HG02852 (cell line): Measurements from ENCODE around the gene SCGB3A2.
"Not testable (repeated sequence)": the region's sequence is repeated elsewhere in the genome, so short reads cannot be mapped to it uniquely, and the experiment has no call there.

Source experiments
- ATAC-seq: cut with Tn5 transposase; IDR thresholded peaks from one replicate; pipeline ENCODE4 v1.9.1; 2021; ENCODE audit warnings: mild to moderate bottlenecking, moderate library complexity; ENCODE audit not compliant: unreplicated experiment

The SCGB3A2 gene

DNA sequence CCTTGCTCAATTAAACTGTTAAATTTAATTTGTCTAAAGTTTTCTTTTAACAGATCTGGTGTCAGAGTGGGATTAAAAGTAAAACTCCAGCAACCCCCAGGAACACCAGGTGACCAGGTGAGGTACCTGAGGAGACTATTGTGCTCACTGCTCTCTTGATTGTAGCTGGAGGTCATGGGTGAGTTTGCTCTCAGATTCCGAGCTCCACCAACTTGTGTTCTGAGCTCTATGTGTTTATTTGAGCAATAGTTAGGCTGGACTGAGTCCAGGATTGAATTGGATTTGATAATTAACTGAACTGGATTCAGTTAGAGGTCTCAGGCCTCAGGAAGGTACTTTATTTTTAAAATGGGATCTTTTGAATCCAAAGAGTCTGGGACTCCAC is 17.9 kb upstream of the SCGB3A2 start:
- ATAC-seq = no peak

DNA sequence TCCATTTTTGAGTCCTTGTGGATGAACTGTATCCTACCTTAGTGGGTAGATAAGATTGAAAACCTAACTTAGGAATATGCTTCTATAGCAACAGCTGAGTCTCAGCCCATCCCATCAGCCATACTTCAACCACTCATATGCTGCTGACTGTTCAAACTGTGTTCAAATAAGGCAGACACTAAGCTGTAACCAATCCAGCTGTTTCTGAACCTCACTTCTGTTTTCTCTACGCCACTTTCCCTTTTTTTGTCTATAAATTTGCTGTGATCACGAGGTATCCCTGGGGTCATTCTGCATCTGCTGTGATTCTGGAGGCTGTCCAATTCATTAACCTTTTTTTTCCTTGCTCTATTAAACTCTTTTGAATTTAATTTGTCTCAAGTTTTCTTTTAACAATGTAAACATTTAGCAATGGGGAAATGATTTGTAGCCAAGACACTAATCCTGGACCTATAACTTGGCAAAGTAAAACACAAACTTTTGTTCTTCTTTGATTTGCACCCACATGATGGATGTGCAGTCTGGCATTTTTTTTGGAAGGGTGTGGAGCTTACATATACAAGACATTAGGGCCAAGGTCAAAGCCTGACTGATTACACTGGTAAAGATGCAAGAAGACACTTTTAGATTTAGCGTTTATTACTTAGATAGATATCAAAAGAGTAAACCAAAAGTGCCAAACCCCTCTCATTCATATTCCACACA is 14.9 kb upstream of the SCGB3A2 start:
- ATAC-seq = no peak

DNA sequence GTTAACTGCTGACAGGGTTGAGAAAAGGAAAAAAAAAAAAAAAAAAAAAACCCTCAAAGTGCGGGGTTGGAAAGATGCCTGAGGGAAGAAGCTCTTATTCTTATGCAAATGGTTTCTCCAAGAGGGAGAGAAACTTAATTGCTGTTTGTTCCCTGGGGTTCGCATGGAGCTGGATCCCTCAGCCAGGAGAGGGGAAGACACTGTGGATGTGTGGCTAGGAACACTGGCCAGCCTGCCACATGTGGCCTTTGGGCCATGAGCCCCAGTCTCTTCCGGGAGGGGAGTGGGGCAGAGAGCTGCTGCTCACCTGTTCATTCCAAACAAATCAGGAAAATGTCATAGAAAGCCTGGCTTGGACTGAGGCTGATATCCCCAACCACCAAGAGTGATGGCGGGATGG is 9.4 kb upstream of the SCGB3A2 start:
- ATAC-seq = no peak

DNA sequence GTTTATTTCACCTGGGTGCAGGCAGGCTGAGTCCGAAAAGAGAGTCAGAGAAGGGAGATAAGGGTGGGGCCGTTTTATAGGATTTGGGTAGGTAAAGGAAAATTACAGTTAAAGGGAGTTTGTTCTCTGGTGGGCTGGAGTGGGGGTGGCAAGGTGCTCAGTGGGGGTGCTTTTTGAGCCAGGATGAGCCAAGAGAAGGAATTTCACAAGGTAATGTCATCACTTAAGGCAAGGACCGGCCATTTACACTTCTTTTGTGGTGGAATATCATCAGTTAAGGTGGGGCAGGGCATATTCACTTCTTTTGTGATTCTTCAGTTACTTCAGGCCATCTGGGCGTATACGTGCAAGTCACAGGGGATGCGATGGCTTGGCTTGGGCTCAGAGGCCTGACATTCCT is 8.6 kb upstream of the SCGB3A2 start:
- not testable (repeated sequence) for ATAC-seq

DNA sequence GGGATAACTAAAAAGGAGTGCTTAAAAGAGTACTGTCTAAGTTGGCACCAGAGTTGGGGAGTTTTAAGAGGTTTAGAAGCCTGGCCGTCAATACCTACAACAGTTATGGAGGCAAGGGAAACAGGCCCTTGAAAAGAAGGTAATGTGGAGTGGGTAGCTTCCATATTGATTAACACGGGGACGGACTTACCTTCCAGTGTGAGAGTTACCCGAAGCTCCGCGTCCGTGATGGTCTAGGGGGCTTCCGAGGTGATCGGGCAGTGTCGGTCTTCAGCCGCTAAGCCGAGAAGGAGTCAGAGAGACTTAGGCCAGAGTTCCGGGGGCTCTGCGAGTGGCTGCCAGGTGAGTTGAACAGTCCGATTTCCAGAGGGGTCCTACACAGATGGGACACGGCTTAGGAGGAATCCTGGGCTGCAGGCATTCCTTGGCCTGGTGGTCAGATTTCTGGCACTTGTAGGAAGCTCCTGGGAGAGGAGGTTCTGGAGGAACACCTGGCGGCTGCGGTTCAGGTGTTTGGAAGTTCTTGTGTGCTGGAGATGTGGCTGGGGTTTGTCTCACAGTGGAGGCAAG is 6.4 kb upstream of the SCGB3A2 start:
- ATAC-seq = not testable (repeated sequence)

DNA sequence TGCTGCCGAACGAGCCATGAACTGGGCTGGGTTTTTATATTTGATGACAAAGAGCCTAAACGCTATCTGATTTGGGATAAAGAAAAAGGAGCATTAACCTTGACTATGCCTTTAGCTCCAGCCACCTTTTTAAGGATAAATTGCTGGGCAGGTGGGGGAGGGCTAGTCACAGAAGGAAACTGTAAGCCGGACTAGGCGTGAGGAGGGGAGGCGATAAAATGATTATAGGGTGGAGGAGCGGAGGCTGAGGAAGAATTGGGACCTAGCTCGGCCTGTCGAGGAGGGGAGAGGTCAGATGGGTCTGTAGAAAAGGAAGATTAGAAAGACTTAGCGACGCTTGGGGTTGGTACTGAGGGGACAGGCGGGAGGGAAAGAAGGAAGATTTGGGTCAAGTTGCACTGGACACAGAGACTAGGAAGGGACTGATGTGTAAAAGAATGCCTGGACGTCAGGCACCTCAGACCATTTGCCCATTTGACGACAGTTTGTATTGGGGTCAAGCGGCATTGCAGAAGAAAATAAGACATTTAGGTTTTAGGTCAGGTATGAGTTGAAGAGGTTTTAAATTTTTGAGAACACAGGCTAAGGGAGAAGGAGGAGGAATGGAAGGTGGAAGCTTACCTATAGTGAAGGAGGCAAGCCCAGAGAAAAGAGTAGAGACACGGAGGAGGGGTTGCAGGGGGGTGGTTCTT is 5.6 kb upstream of the SCGB3A2 start:
- not testable (repeated sequence) for ATAC-seq

DNA sequence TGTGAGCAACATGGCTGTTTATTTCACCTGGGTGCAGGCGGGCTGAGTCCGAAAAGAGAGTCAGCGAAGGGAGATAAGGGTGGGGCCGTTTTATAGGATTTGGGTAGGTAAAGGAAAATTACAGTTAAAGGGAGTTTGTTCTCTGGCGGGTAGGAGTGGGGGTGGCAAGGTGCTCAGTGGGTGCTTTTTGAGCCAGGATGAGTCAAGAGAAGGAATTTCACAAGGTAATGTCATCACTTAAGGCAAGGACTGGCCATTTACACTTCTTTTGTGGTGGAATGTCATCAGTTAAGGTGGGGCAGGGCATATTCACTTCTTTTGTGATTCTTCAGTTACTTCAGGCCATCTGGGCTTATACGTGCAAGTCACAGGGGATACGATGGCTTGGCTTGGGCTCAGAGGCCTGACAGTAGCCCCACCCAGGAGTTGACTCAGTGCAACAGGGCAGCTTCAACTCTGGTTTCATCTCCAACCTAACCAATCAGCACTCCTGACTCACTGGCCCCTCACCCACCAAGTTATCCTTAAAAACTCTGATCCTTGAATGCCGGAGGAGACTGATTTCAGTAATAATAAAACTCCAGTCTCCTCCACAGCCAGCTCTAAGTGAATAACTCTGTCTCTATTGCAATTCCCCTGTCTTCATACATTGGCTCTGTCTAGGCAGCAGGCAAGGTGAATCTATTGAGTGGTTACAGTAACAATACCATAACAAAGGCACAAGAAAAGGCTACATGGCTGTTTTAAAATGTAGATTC is 4.2 kb upstream of the SCGB3A2 start:
- not testable (repeated sequence) for ATAC-seq

DNA sequence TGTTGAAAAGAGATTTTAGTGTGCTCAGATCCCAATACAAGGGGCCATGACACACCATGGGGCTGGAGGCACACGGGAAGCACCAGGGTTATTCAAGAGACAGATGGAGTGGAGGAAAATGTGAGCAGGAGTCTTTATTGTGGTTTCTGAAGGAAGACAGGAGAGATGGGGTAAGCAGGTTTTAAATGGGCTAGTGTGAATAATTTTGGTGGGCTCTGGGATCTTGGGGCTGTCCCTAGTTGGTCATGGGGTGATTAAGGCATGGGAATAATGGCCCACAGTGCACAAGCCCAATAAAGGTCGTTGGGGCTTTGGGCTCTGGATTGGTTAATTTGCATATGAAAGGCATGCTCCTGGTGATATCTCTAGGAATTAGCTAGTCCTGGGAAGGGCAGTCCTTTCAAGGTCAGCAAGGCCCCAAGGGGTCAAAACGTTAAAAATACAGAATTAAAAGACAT is 3.6 kb upstream of the SCGB3A2 start:
- no peak for ATAC-seq

DNA sequence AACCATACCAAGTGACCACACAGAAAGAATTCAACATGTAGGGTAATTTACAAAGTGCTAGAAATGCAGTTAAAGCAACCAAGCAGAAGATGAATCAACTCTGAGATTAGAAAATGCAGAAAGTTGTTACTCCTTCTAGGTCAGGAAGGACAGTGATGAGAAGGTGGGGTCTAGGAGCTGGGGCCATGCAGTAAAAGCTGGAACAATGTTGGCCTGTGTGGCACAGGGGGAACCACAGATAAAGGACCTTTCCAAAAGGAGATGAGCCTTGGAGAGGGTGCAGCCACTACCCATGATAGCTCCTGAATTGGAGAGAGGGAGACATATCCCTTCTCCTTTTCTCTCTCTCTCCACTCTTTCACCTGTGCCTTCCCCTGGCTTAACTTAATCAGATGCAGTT is 2.4 kb upstream of the SCGB3A2 start:
- ATAC-seq = no peak

DNA sequence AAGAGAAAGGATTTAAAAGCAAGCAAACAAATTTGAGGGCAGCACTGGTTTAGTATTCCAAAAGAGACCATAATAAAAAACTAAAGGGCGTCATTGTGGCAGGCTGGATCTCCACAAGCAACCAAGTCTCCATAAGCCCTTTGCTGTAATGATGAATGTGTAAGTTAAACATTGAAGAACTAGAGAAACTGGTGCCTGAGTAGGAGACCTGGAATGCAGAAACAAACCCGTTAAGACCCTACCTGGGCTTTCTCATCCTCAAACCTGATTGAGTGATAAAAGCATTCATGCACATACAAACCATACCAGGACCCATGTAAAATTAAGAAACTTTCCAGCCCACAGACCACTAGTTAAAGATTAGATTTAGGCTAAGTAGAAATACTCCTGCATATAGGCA is 1.9 kb upstream of the SCGB3A2 start:
- ATAC-seq = no peak

DNA sequence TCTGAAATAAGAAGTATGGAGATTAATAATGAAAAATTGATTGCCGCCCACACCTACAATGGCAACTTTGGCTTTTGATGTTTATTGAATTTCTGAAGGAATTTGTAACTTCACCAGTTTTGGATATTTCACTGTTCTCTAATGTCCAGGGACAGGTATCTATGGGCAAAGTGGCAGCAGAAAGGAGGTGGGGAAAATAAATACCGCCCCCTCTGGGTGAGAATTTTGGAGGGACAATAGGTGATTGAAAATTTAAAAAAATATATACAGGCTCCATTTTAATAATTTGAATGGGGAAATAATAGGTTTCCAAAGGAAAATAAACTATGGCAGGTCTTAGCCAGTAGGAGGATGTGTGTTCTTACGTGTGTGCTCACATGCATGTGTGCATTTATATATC is 1.3 kb downstream of the SCGB3A2 start:
- no peak for ATAC-seq

DNA sequence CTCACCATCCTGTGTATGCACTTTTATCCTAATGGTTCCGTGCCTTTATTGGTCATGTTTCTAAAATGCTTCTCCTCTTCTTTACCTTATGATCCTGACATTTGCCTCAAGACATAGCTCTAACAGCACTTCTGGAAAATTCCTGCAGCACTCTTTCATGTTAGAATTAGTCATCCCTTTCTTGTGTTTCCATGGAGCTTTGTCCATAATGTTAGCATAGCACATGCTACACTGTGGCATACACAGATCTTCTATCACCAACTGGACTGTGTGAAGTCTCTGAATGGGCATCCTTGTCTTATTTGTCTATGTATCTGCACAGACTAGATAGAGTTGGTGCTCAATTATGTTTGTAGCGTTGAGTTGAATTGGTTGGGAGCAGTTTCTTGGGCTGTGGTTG is 2.0 kb downstream of the SCGB3A2 start:
- ATAC-seq = no peak

DNA sequence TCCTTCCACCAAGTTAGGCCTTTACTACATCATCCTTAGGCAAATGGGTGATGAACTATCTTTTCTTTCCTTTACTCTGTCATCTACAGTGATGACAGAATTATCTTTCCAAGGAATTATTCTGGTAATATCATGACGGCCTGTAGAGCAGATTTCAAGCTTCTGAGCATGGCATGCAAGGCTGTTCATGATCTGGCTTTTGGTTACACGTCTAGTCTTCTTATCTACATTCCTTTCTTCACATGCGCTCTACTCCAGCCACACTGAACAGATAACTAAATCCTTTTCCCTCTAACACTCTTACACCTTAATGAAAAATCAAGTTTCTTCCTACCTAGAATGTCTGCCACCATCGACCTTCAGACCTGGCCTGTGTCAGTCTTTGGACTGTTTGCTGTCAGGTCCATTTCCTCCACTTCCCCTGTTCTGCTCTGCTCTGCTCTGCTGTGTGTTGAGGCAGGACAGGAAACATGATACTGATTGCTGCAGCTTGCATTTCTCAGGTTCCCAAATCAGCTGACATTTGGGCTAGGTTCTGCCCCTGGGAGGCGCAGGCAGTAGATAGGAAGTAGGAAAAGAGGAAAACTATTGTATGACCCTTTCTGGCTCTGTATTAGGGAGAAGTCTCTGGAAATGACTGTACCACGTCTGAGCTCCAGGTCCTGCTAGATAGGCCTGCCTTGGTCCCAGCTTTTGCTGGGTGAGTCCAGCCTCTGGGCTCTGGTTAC is 4.2 kb downstream of the SCGB3A2 start:
- no peak for ATAC-seq

DNA sequence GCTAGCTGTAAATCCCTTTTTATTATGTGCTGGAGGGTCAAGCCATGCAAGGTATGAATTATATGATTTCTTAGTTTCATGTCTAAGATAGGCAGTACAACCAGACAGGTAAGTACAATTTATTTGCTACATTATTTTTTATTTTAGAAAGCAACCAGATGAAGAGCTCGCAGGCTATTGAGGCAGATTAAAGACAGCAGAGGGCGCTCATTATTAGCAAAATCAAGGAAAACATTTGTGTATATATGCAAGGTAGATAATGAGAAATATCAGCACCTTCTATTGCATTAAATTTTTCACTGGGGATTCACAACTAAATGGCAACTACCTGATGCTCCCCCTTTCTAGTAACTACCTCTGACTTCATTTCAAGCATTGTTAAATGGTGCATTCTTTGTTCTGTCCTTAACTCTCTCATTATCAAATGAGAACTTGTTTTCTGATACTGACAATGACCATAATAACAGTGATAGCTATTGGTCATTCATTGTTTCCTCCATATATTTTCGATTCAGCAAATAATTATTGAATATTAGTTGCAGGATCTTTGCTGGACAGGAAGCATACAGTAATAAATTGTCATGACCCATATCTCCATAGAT is 8.6 kb downstream of the SCGB3A2 start:
- no peak for ATAC-seq

DNA sequence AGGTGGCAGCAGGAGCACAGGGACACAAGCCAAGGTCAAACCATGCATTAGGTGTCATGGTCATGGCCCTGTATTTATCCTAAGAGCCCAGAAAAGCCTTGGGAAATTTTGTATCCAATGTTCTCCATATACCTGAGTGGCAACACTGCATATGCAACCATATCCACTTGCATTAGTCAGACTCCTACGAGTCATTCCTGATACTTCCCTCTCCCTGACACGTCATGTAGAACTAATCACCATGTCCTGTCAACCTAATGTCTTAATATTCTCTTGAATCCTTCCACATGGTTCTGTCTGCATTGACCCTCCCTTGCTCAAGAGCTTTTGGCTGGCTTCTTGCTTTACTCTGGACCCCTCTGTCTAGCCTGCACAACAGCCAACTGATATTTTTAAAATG is 9.4 kb downstream of the SCGB3A2 start:
- ATAC-seq = no peak

DNA sequence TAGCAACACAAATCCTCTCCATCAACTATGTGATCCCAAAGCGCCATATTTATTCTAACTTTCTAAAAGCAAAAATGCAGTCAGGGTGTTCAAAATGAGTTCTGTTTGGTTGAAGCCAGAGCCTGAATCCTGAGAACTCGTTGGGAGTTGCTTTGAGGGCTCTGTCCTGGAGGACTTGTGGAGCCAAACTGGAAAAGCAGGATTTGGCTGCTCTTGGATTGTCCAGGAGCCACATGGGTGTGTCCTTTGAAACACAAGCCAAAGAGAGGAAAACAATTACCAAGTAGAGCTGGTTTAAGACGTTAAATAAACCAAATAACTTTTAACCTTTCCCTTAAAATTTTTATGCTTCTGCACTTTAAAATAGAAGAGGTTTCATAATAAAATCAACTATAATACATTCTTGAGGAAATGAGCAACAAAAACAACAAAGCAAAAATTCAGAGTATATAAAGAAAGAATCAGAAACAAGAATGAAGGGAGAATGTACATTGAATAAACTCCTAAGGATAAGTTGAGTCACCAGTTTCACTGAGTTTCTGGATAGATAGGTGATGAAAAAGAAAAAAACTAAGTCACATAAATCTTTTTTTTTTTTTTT is 14.3 kb downstream of the SCGB3A2 start:
- ATAC-seq = no peak

DNA sequence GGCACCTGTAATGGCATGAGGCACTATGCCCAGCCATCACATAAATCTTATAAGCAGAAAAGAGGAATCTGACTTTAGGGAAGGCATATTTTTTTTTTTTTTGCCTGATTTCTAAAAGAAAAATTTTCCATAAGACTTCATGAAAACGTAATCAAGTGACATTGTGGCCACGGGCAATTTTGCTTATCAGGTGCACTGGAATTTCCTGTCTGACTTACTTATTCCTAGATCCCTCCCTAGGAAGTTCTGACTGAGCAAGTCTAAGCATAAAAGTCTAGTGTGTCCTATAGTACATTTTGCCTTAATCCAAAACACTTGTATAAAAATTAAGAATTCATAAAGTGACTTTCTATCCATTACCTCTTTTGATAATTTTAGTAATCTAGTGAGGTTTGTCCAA is 15.3 kb downstream of the SCGB3A2 start:
- ATAC-seq = no peak

DNA sequence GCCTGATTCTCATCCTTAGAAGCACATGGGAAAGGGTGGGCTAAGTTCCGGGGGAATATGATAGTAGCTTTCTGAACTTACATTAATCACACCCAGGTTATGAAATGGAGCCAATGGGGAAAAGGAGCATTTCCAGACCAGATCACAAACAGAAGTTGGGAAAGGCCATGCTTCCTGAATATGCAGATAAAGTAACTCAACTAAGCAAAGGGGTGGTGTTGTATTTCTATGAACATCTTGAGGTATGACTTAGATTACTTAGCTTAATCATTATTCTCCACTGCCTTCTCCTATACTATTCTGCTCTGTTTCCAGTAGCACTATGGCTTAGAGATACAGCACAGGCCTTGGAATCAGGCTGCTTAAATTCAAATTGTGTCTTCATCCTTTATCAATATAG is 17.4 kb downstream of the SCGB3A2 start:
- no peak for ATAC-seq

DNA sequence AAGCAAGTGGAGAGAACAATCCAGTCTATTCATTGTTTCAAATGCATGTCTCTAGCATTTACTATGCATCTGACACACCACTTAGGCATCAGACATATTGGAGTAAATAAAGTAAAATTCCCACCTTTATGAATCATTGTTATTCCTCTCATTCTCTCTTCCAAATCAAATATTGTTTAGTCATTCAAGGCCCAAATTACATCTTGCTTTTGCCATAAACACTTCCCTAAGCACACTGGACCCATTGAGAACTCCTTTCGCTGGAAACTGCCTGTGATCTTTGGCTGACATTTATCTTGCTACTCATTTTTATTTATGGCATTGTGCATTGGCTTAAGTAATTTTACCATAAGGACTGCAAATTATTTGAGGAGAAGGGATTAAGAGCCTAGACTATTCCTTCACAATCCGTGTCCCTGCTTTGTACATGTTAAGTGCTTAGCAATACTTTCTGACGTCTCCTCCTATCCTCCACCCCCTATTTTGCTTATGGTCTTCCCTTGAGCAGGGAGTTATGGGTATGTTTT is 20.4 kb downstream of the SCGB3A2 start:
- ATAC-seq = no peak

DNA sequence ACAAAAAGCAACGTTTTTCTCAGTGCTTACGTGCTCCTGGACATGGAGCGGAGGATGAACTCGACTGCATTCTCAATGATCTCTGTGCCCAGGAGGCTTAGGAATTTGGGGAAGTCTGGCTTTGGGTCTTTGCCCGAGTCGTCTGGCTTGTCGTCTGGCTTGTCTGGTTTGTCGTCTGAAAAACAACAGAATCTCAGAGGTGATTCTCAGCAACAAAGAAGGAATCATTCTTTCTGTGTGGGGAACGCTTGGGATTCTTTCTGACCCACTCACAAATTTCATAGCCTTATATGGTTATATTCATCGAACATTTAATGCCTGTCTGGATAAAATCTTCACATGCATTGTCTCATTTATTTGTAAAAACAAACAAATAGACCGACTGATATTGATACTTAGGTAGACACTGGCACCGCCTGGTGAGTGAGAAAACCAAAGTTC is 23.1 kb downstream of the SCGB3A2 start:
- ATAC-seq = no peak
